BJ (cell line): ENCODE results near the gene PUSL1. TPM values are rescaled to one million over a fixed set of nuclear protein-coding genes. Genes with fewer than 3 reads are reported as not detected.

Source experiments
- CTCF ChIA-PET: fragments of 350-600 bp; formaldehyde crosslinking; extraction: SDS; loops from one replicate; lab custom pipeline; 2021; ENCODE audit warnings: antibody characterized with exemption, inconsistent platforms; lab: Yijun Ruan, JAX
- POLR2A ChIA-PET: fragments of 300-600 bp; sonication (Branson Sonifier 250); formaldehyde crosslinking; extraction: SDS; loops from one replicate; lab custom pipeline; 2021; ENCODE audit warnings: antibody characterized with exemption; lab: Charles Lee
- DNase-seq: peaks from one replicate; pipeline ENCODE4 v3.0.0-alpha.2; 2011; ENCODE audit warnings: low read depth
- H3K27me3 ChIP-seq: 2 replicates; pipeline ENCODE4 v1.6.0; 2011; ENCODE audit warnings: low read length; ENCODE audit not compliant: control insufficient read depth, insufficient read depth
- H3K36me3 ChIP-seq: 2 replicates; pipeline ENCODE4 v1.5.1; 2011; ENCODE audit warnings: low read length; ENCODE audit not compliant: control insufficient read depth, insufficient read depth
- H3K4me3 ChIP-seq: 2 replicates; pipeline ENCODE4 v1.5.1; 2011; ENCODE audit warnings: low read depth, mild to moderate bottlenecking, control low read depth, low read length
- CTCF ChIP-seq: IDR thresholded peaks from 2 replicates; pipeline ENCODE4 v1.5.1; 2011; ENCODE audit warnings: low read depth, mild to moderate bottlenecking, control low read depth, inconsistent platforms, low read length, moderate library complexity; ENCODE audit not compliant: insufficient read depth
- polyA plus RNA-seq: library from polyadenylated mRNA; depleted of rRNA; stranded (reverse); fragments of >200 nt; gene quantifications from 2 replicates; pipeline ENCODE4 v1.2.3, GENCODE V29; 2011

The PUSL1 gene
- polyA plus RNA-seq, 1 experiment = 18.2 TPM

GRCh38 chr1:1291548-1292441 lies 16.6 kb upstream of the PUSL1 start:
- Histone ChIP-seq H3K27me3 (no peaks in the 10 kb centered on the region), H3K4me3 (no peak overlapping the region), H3K36me3 (peaks cover 13% of the 10 kb centered on the region)
- DNase-seq = no peak
- ChIA-PET POLR2A (interaction anchor here (0.6 kb wide), 1 partner anchor 20 kb away, joined by 3 read pairs; no protein-coding TSS in a partner anchor), CTCF (interaction anchor here (0.7 to 3.9 kb wide), 10 partner anchors 9 to 276 kb away, joined by 3 to 76 read pairs (median 4); no protein-coding TSS in a partner anchor)
- TF ChIP-seq CTCF = peak; percentile 57

- TF ChIP-seq CTCF = no peak
- DNase-seq = no peak
- CTCF ChIA-PET = interaction anchor here (0.7 to 3.9 kb wide), 8 partner anchors 8 to 276 kb away, joined by 3 to 76 read pairs (median 4); no protein-coding TSS in a partner anchor
- POLR2A ChIA-PET = interaction anchor here (0.6 kb wide), 1 partner anchor 19 kb away, joined by 3 read pairs; no protein-coding TSS in a partner anchor
- no peak overlapping the region for H3K4me3 ChIP-seq
- no peaks in the 10 kb centered on the region for H3K27me3 ChIP-seq
- H3K36me3 ChIP-seq = peaks cover 14% of the 10 kb centered on the region
Observed at GRCh38 chr1:1292442-1292779, 16.0 kb upstream of the PUSL1 start.

- Histone ChIP-seq H3K36me3 (peaks cover 15% of the 10 kb centered on the region), H3K27me3 (no peaks in the 10 kb centered on the region), H3K4me3 (no peak overlapping the region)
- ChIA-PET CTCF (interaction anchor here (3.9 kb wide), 1 partner anchor 172 kb away, joined by 76 read pairs; no protein-coding TSS in a partner anchor), POLR2A (no interaction called here)
- no peak for DNase-seq
- no peak for TF ChIP-seq CTCF
Observed at GRCh38 chr1:1292851-1293250, 15.5 kb upstream of the PUSL1 start.

GRCh38 chr1:1293263-1294249 lies 14.8 kb upstream of the PUSL1 start:
- ChIA-PET CTCF (interaction anchor here (3.9 kb wide), 1 partner anchor 173 kb away, joined by 76 read pairs; no protein-coding TSS in a partner anchor), POLR2A (no interaction called here)
- H3K27me3 ChIP-seq = no peaks in the 10 kb centered on the region

More at GRCh38 chr1:1293263-1294249, 14.8 kb upstream of the PUSL1 start:
- Histone ChIP-seq H3K36me3 (peaks cover 17% of the 10 kb centered on the region), H3K4me3 (no peak overlapping the region)
- no peak for DNase-seq
- TF ChIP-seq CTCF = no peak
